Activated T-cell treated with anti-CD3 and anti-CD28 coated beads, Interleukin-2, amount 50 U/mL, for 48 hours (primary cell): Measurements from ENCODE around the gene PLEKHA7.

Experiments
- DNase-seq, 2 experiments: peaks; one replicate each; pipeline ENCODE4 v3.0.0-alpha.2; 2020

The PLEKHA7 gene

GRCh38 chr11:16785520-16786128, 228.6 kb downstream of the PLEKHA7 start:
- peak; percentile 75 to 77 for DNase-seq

GRCh38 chr11:16784666-16785065, 229.5 kb downstream of the PLEKHA7 start:
- no peak for DNase-seq

GRCh38 chr11:16784097-16784496, 230.1 kb downstream of the PLEKHA7 start:
- no peak for DNase-seq

- DNase-seq, result no peak
Measured at GRCh38 chr11:16783321-16783801, 230.9 kb downstream of the PLEKHA7 start.

GRCh38 chr11:16781936-16782919, 232.0 kb downstream of the PLEKHA7 start:
- DNase-seq, result no peak

GRCh38 chr11:16780698-16781550, 233.3 kb downstream of the PLEKHA7 start:
- DNase-seq, result no peak

GRCh38 chr11:16780146-16780545, 234.1 kb downstream of the PLEKHA7 start:
- DNase-seq, result no peak

- DNase-seq, result no peak
Measured at GRCh38 chr11:16779436-16779835, 234.8 kb downstream of the PLEKHA7 start.

GRCh38 chr11:16778876-16779275, 235.3 kb downstream of the PLEKHA7 start:
- DNase-seq, result no peak

GRCh38 chr11:16778286-16778685, 235.9 kb downstream of the PLEKHA7 start:
- no peak for DNase-seq

- no peak for DNase-seq
Measured at GRCh38 chr11:16777613-16777975, 236.6 kb downstream of the PLEKHA7 start.

- DNase-seq, result no peak
Measured at GRCh38 chr11:16776711-16777612, 237.3 kb downstream of the PLEKHA7 start.

- DNase-seq, result no peak
Measured at GRCh38 chr11:16775614-16776283, 238.5 kb downstream of the PLEKHA7 start.

GRCh38 chr11:16774936-16775613, 239.1 kb downstream of the PLEKHA7 start:
- DNase-seq, result no peak

GRCh38 chr11:16773981-16774935, 240.0 kb downstream of the PLEKHA7 start:
- no peak for DNase-seq

GRCh38 chr11:16772141-16772512, 242.1 kb downstream of the PLEKHA7 start:
- DNase-seq, result no peak

- DNase-seq, result no peak
Measured at GRCh38 chr11:16771350-16772140, 242.7 kb downstream of the PLEKHA7 start.

- DNase-seq, result no peak
Measured at GRCh38 chr11:16770016-16770415, 244.2 kb downstream of the PLEKHA7 start.

- DNase-seq, result no peak
Measured at GRCh38 chr11:16769386-16769785, 244.8 kb downstream of the PLEKHA7 start.
